Measurements from ENCODE around the gene IQCH.

The IQCH gene

GRCh38 chr15:67515090-67515489 lies 260.5 kb downstream of the IQCH start:
- no peak overlapping the region for H3K27ac ChIP-seq
- no peak for TF ChIP-seq CTCF (conservative IDR thresholded peaks at IDR 0.05)
- no peak for TF ChIP-seq ZFX (IDR thresholded peaks at IDR 0.05)

GRCh38 chr15:67515557-67515956 lies 261.0 kb downstream of the IQCH start:
- TF ChIP-seq ZFX (IDR thresholded peaks at IDR 0.05) (no peak), CTCF (conservative IDR thresholded peaks at IDR 0.05) (no peak)
- H3K27ac ChIP-seq: no peak overlapping the region

- TF ChIP-seq CTCF (conservative IDR thresholded peaks at IDR 0.05): no peak
- no peak for TF ChIP-seq ZFX (IDR thresholded peaks at IDR 0.05)
- H3K27ac ChIP-seq: peak overlapping the region; percentile 97
These were observed 265.9 kb downstream of the IQCH start for GRCh38 chr15:67520321-67521028.

- peak within 1 kb of the TSS; percentile 97 for H3K27ac ChIP-seq
- TF ChIP-seq ZFX (IDR thresholded peaks at IDR 0.05): peak; percentile 96
- peak; percentile 28 for TF ChIP-seq CTCF (conservative IDR thresholded peaks at IDR 0.05)
These were observed 266.6 kb downstream of the IQCH start, which contains the start of gene C15orf61 for GRCh38 chr15:67521029-67521782. Gene C15orf61, plus strand, starts transcription at chr15:67521131. Its CDS starts 118 bp downstream, at chr15:67521249.

GRCh38 chr15:67521783-67522568 lies 267.4 kb downstream of the IQCH start:
- H3K27ac ChIP-seq: peak overlapping the region; percentile 97
- TF ChIP-seq ZFX (IDR thresholded peaks at IDR 0.05): no peak
- no peak for TF ChIP-seq CTCF (conservative IDR thresholded peaks at IDR 0.05)

GRCh38 chr15:67523330-67523729 lies 268.7 kb downstream of the IQCH start:
- H3K27ac ChIP-seq: no peak overlapping the region
- TF ChIP-seq CTCF (conservative IDR thresholded peaks at IDR 0.05) (no peak), ZFX (IDR thresholded peaks at IDR 0.05) (no peak)
